OCI-LY7 (cell line): ENCODE measurements around the gene CYP2C9.
"Not testable (repeated sequence)": the region's sequence is repeated elsewhere in the genome, so short reads cannot be mapped to it uniquely, and the experiment has no call there.

Experiments
- EZH2phosphoT487 ChIP-seq: fragments of 200-600 bp; sonication (generic); IDR thresholded peaks from 2 replicates; pipeline ENCODE4 v1.6.1; 2018; ENCODE audit warnings: low read depth, borderline replicate concordance, mild to moderate bottlenecking, mixed run types, antibody characterized with exemption, low read length, moderate library complexity, mixed read lengths
- TF ChIP-seq, protein P1 (sequence below): fragments of 200-600 bp; sonication (generic); conservative IDR thresholded peaks from 2 replicates; pipeline ENCODE4 v1.5.1; 2014; ENCODE audit warnings: mild to moderate bottlenecking, antibody characterized with exemption, low read length, moderate library complexity, mixed read lengths

- TF ChIP-seq, protein P1, sequence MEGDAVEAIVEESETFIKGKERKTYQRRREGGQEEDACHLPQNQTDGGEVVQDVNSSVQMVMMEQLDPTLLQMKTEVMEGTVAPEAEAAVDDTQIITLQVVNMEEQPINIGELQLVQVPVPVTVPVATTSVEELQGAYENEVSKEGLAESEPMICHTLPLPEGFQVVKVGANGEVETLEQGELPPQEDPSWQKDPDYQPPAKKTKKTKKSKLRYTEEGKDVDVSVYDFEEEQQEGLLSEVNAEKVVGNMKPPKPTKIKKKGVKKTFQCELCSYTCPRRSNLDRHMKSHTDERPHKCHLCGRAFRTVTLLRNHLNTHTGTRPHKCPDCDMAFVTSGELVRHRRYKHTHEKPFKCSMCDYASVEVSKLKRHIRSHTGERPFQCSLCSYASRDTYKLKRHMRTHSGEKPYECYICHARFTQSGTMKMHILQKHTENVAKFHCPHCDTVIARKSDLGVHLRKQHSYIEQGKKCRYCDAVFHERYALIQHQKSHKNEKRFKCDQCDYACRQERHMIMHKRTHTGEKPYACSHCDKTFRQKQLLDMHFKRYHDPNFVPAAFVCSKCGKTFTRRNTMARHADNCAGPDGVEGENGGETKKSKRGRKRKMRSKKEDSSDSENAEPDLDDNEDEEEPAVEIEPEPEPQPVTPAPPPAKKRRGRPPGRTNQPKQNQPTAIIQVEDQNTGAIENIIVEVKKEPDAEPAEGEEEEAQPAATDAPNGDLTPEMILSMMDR = not testable (repeated sequence)
- TF ChIP-seq EZH2phosphoT487 = not testable (repeated sequence)
Measured at GRCh38 chr10:94898414-94898813, 40.0 kb upstream of the CYP2C9 start.
